ENCODE data around the gene PALLD. TPM values are rescaled to one million over a fixed set of nuclear protein-coding genes. Genes with fewer than 3 reads are reported as not detected.

PALLD gene
- total RNA-seq, 1 experiment from 2014 or later = 166 TPM

- RAD21 ChIA-PET (ENCODE audit: low non-redundant PET in 1 of 2, low total read pairs in 2 of 2, uncharacterized antibody in 2 of 2, unreplicated experiment in 2 of 2) = no interaction called here
- H3K36me3 ChIP-seq (ENCODE audit: control insufficient read depth in 1 of 2, insufficient read depth in 2 of 2, low read length in 2 of 2) = peaks cover 41 to 60% of the 10 kb centered on the region in 2 experiments
Measured at GRCh38 chr4:168924667-168925066, 427.8 kb downstream of the PALLD start.

More at GRCh38 chr4:168924667-168925066, 427.8 kb downstream of the PALLD start:
- Histone ChIP-seq H3K4me1 (ENCODE audit: control insufficient read depth in 1 of 2, insufficient read depth in 2 of 2, low read length in 2 of 2) (no peaks in the 10 kb centered on the region), H3K4me2 (ENCODE audit: low read length) (no peak overlapping the region), H4K20me1 (ENCODE audit: insufficient read depth) (no peaks in the 10 kb centered on the region), H3K27me3 (ENCODE audit: insufficient read depth, low read length) (no peaks in the 10 kb centered on the region), H3K9me2 (ENCODE audit: insufficient read depth) (no peaks in the 10 kb centered on the region), H3K27ac (ENCODE audit: low read depth, low read length) (no peak overlapping the region), H3K9ac (ENCODE audit: low read length) (no peak overlapping the region), H2AFZ (ENCODE audit: low read depth, low read length, poor library complexity, severe bottlenecking) (no peak overlapping the region), H3K9me3 (ENCODE audit: control insufficient read depth in 1 of 2, insufficient read depth in 1 of 2, low read depth in 1 of 2, low read length in 2 of 2) (no peaks in the 10 kb centered on the region), H3K4me3 (replicated peaks in 1 of 2; ENCODE audit: low read depth in 1 of 2, low read length in 2 of 2) (no peak overlapping the region), H3K79me2 (ENCODE audit: insufficient read depth, low read length) (no peaks in the 10 kb centered on the region)
- BruUV-seq (replicated peaks) = no TSS peak
- CTCF ChIA-PET = interaction anchor here (0.9 to 1.9 kb wide), 4 partner anchors 86 to 561 kb away, joined by 3 to 7 read pairs (median 4); partner anchors contain the start of gene CBR4
- DNase-seq (ENCODE audit: low read depth, low spot score) (no peak), ATAC-seq (no peak)
- intact Hi-C loops (cut with micrococcal nuclease) = no loop called here
- TF ChIP-seq SRF (IDR thresholded peaks at IDR 0.05; ENCODE audit: low read depth) (no peak), CEBPB (IDR thresholded peaks at IDR 0.05; ENCODE audit: low read depth) (no peak), POLR2AphosphoS5 (IDR thresholded peaks at IDR 0.05; ENCODE audit: low read depth, low read length) (no peak), EGR1 (IDR thresholded peaks at IDR 0.05; ENCODE audit: low read depth) (no peak), SIN3A (IDR thresholded peaks at IDR 0.05; ENCODE audit: low read depth) (no peak), CTCF (IDR thresholded peaks at IDR 0.05 in 2 of 3, conservative IDR thresholded peaks at IDR 0.05 in 1 of 3; ENCODE audit: borderline replicate concordance in 1 of 3, insufficient read depth in 1 of 3, low read depth in 2 of 3, low read length in 2 of 3) (no peak), REST (IDR thresholded peaks at IDR 0.05; ENCODE audit: low read depth) (no peak), CBX3 (IDR thresholded peaks at IDR 0.05; ENCODE audit: low read depth) (no peak), TCF7L2 (IDR thresholded peaks at IDR 0.05; ENCODE audit: borderline replicate concordance, extremely low read depth, insufficient read depth, insufficient read length) (no peak), MAX (IDR thresholded peaks at IDR 0.05) (no peak)
- POLR2A ChIA-PET = no interaction called here
